ENCODE data around the gene GSTA4. TPM values are rescaled to one million over a fixed set of nuclear protein-coding genes. Genes with fewer than 3 reads are reported as not detected.
"Not testable (repeated sequence)": the region's sequence is repeated elsewhere in the genome, so short reads cannot be mapped to it uniquely, and the experiment has no call there.

Gene GSTA4
- total and polyA plus RNA-seq, 2 of the 8 experiments (the other 6 are each of a cell fraction or from before 2014, with no cell fraction given): 13.9 to 21.6 TPM

DNA sequence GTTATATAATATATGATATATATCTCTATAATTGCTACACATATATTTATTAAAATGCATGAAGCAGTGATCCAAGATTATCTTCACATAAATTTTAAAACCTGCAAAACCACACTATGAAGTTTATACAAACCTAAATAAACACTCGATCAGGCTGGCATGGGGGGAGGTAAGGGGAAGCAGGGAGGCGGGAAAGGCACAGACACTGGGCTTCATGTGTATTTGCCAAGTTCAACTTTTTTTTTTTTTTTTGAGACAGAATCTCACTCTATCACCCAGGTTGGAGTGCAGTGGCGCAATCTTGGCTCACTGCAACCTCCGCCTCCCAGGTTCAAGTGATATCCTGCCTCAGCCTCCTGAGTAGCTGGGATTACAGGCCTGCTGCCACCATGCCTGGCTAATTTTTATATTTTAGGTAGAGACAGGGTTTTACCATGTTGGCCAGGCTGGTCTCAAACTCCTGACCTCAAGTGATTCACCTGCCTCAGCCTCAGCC lies 13.2 kb upstream of the GSTA4 start:
- not testable (repeated sequence) for H3K14ac ChIP-seq (ENCODE audit: insufficient read length); H3K23me2 ChIP-seq (ENCODE audit: low read depth, low read length); H3K23ac ChIP-seq (ENCODE audit: insufficient read length); H3K79me2 ChIP-seq (ENCODE audit: control insufficient read depth in 1 of 2, insufficient read depth in 2 of 2, low read length in 2 of 2); H3K27me3 ChIP-seq (replicated peaks in 1 of 4; ENCODE audit: control insufficient read depth in 3 of 4, extremely low read depth in 1 of 4, insufficient read depth in 3 of 4, low read length in 3 of 4); H2BK15ac ChIP-seq (ENCODE audit: low read length); H3K9ac ChIP-seq (replicated peaks in 1 of 4; ENCODE audit: extremely low read depth in 1 of 4, low read depth in 3 of 4, low read length in 3 of 4); H3K4me1 ChIP-seq (replicated peaks in 1 of 4; ENCODE audit: control insufficient read depth in 3 of 4, insufficient read depth in 4 of 4, low read length in 3 of 4); H3K18ac ChIP-seq (ENCODE audit: extremely low read depth, low read length); H3K9me3 ChIP-seq (ENCODE audit: insufficient read depth in 2 of 2, low read depth in 1 of 2, low read length in 1 of 2); H2BK5ac ChIP-seq (ENCODE audit: low read depth, low read length); H4K8ac ChIP-seq (ENCODE audit: extremely low read depth, insufficient read depth, low read length); FAIRE-seq; H2BK20ac ChIP-seq (ENCODE audit: low read length); H3K79me1 ChIP-seq (ENCODE audit: low read depth, low read length); DNase-seq (ENCODE audit: low read depth in 1 of 2, low spot score in 2 of 2); H2AFZ ChIP-seq (ENCODE audit: low read length); H4K20me1 ChIP-seq (replicated peaks in 1 of 2; ENCODE audit: control insufficient read depth in 1 of 2, insufficient read depth in 2 of 2, low read length in 2 of 2); H3K56ac ChIP-seq (replicated peaks; ENCODE audit: insufficient read length, low read depth, low read length); H2BK12ac ChIP-seq (ENCODE audit: low read depth, low read length); H4K91ac ChIP-seq (replicated peaks; ENCODE audit: insufficient read length, low read length); H3K4me3 ChIP-seq (ENCODE audit: extremely low read depth in 1 of 4, insufficient read depth in 2 of 4, low read depth in 3 of 4, low read length in 4 of 4); H3K4me2 ChIP-seq (ENCODE audit: insufficient read depth in 1 of 2, low read depth in 2 of 2, low read length in 2 of 2); H4K5ac ChIP-seq (ENCODE audit: insufficient read length, low read depth, low read length); H3K4ac ChIP-seq (replicated peaks; ENCODE audit: insufficient read length, low read depth, low read length); H2BK120ac ChIP-seq (replicated peaks; ENCODE audit: low read depth, low read length); H3K27ac ChIP-seq (ENCODE audit: low read depth, low read length); H2AK5ac ChIP-seq (ENCODE audit: low read depth, low read length)
- ChIA-PET POLR2A (ENCODE audit: partially characterized antibody) (interaction anchor here (0.6 kb wide), 1 partner anchor 53 kb away, joined by 3 read pairs; no protein-coding TSS in a partner anchor), CTCF (ENCODE audit: partially characterized antibody) (interaction anchor here (0.6 to 3.6 kb wide), 2 partner anchors 12 to 14 kb away, joined by 3 to 20 read pairs; partner anchors contain the start of gene GSTA4)
- WGBS, 2 experiments (ENCODE audit: extremely low coverage in 1 of 2, insufficient coverage in 1 of 2, insufficient read length in 1 of 2, insufficient replicate concordance in 2 of 2, low coverage in 1 of 2, low lambda C conversion rate in 2 of 2, missing lambda C conversion rate in 1 of 2): 94% methylated on average over 4 of the region's 4 CpGs; no CpG with 5 or more reads in 1 of the 2 experiments
- H3K36me3 ChIP-seq (ENCODE audit: control insufficient read depth in 2 of 4, insufficient read depth in 4 of 4, low read length in 3 of 4): peaks cover 5 to 39% (median 10%) of the 10 kb centered on the region in 4 experiments; a peak in 6 of 8 replicates

Data from H1 (cell line).